ENCODE measurements around the gene TBC1D22B.

The TBC1D22B gene

DNA sequence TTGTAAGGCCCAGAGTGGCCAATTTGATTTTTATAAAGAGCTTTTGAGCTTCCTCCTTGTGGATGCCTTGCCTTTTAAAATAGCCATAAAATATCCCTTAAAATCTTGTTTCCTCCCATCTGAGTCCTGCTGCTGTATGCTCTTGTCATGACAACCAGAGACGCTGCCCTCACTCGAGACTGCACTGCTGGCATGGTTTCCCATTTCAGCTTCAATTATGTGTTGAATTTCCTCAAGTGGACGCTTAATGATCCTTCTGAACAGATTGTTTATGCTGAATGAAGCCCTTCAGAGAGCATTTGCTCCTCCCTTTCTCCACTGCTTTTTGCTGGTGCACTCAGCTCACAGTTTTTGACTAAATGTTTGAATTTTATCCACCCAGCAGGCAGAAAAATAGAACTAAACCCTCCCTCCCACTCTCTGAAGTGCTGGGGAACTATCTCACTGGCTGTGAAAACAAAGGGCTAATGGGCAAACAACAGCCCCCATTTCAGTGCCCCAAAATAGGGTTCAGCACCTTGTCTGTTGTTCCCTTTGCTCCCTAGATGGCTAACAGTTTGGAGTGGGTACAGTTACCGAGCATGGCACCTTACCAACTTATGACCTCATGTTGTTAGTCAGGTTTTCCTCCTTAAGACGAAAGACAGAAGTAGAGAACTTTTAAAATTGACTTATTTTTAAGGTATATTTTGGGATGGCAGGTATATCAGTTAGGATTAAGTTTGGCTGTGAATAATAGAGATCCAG, 50.7 kb downstream of the TBC1D22B start:
- no peak overlapping the region for H2AFZ ChIP-seq (ENCODE audit: low read length)
- no peaks in the 10 kb centered on the region for H3K27me3 ChIP-seq (ENCODE audit: insufficient read depth, low read length, poor library complexity, severe bottlenecking)
- TF ChIP-seq, protein P1, sequence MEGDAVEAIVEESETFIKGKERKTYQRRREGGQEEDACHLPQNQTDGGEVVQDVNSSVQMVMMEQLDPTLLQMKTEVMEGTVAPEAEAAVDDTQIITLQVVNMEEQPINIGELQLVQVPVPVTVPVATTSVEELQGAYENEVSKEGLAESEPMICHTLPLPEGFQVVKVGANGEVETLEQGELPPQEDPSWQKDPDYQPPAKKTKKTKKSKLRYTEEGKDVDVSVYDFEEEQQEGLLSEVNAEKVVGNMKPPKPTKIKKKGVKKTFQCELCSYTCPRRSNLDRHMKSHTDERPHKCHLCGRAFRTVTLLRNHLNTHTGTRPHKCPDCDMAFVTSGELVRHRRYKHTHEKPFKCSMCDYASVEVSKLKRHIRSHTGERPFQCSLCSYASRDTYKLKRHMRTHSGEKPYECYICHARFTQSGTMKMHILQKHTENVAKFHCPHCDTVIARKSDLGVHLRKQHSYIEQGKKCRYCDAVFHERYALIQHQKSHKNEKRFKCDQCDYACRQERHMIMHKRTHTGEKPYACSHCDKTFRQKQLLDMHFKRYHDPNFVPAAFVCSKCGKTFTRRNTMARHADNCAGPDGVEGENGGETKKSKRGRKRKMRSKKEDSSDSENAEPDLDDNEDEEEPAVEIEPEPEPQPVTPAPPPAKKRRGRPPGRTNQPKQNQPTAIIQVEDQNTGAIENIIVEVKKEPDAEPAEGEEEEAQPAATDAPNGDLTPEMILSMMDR (conservative IDR thresholded peaks at IDR 0.05; ENCODE audit: low read length): no peak
- TF ChIP-seq EZH2phosphoT487 (IDR thresholded peaks at IDR 0.05; ENCODE audit: borderline replicate concordance): no peak
- H3K9me3 ChIP-seq (ENCODE audit: insufficient read depth, low read depth, low read length): no peaks in the 10 kb centered on the region
- no peaks in the 10 kb centered on the region for H3K4me1 ChIP-seq (ENCODE audit: insufficient read depth, low read length, poor library complexity, severe bottlenecking)
- no peak overlapping the region for H3K4me2 ChIP-seq (ENCODE audit: low read depth, low read length, poor library complexity, severe bottlenecking)
- no peaks in the 10 kb centered on the region for H3K79me2 ChIP-seq (ENCODE audit: insufficient read depth, low read length)
- no peaks in the 10 kb centered on the region for H3F3A ChIP-seq (ENCODE audit: low read depth)
- H3K9me2 ChIP-seq (replicated peaks; ENCODE audit: low read depth, low read length): no peaks in the 10 kb centered on the region
- no peaks in the 10 kb centered on the region for H4K20me1 ChIP-seq (ENCODE audit: insufficient read depth, low read length, poor library complexity, severe bottlenecking)
- no peak overlapping the region for H3K9ac ChIP-seq (ENCODE audit: low read depth, low read length, poor library complexity, severe bottlenecking)
- H3K36me3 ChIP-seq (ENCODE audit: insufficient read depth, low read length): peaks cover 47% of the 10 kb centered on the region; the same call in 1 of the 2 replicates
- no peak overlapping the region for H3K4me3 ChIP-seq (ENCODE audit: low read length, poor library complexity, severe bottlenecking)

DNA sequence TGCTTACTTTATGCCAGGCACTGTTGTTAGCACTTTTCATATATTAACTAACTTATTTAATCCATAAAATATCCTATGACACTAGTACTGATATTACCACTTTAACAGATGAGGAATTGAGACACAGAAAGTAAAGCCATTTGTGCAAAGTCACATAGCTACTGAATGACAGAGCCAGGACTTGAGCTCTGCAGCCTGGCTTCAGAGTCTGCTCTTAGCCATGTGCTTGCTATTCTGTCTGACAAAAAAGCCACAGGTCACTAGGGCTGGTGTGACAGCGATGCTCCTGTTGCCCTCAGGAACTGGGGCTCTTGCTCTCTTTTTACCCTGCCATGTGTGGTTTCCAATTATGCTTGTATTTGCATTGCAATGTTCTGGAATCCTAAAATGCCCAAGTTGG, 51.5 kb downstream of the TBC1D22B start:
- Histone ChIP-seq H2AFZ (ENCODE audit: low read length) (no peak overlapping the region), H3K9me3 (ENCODE audit: insufficient read depth, low read depth, low read length) (no peaks in the 10 kb centered on the region), H3F3A (ENCODE audit: low read depth) (no peaks in the 10 kb centered on the region), H3K9me2 (replicated peaks; ENCODE audit: low read depth, low read length) (no peaks in the 10 kb centered on the region), H3K4me2 (ENCODE audit: low read depth, low read length, poor library complexity, severe bottlenecking) (no peak overlapping the region), H3K36me3 (ENCODE audit: insufficient read depth, low read length) (peaks cover 49% of the 10 kb centered on the region; the same call in 1 of the 2 replicates), H3K4me1 (ENCODE audit: insufficient read depth, low read length, poor library complexity, severe bottlenecking) (no peaks in the 10 kb centered on the region), H3K4me3 (ENCODE audit: low read length, poor library complexity, severe bottlenecking) (no peak overlapping the region), H3K27me3 (ENCODE audit: insufficient read depth, low read length, poor library complexity, severe bottlenecking) (no peaks in the 10 kb centered on the region), H3K79me2 (ENCODE audit: insufficient read depth, low read length) (no peaks in the 10 kb centered on the region), H4K20me1 (ENCODE audit: insufficient read depth, low read length, poor library complexity, severe bottlenecking) (no peaks in the 10 kb centered on the region), H3K9ac (ENCODE audit: low read depth, low read length, poor library complexity, severe bottlenecking) (no peak overlapping the region)
- TF ChIP-seq EZH2phosphoT487 (IDR thresholded peaks at IDR 0.05; ENCODE audit: borderline replicate concordance): no peak
- TF ChIP-seq, protein P1 (conservative IDR thresholded peaks at IDR 0.05; ENCODE audit: low read length): no peak

DNA sequence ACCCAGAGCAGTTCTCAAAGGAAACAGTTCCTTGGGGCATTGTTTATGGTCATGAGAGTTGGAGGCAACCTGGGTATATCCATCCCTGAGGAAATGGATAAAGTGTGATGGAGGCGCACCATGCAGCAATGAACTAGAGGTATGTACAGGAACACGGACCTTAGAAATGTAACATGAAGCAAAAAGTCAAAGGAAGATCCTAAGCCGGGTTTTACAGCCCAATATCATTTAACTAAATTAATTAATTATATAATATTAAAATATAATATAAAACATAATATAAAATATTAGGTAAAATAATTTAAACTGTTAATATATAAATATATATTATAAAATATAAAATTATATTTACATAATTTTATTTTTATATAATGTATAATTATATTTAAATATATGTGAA, 52.1 kb downstream of the TBC1D22B start:
- Histone ChIP-seq H3K36me3 (ENCODE audit: insufficient read depth, low read length) (peaks cover 49% of the 10 kb centered on the region; the same call in 1 of the 2 replicates), H4K20me1 (ENCODE audit: insufficient read depth, low read length, poor library complexity, severe bottlenecking) (no peaks in the 10 kb centered on the region), H3K4me2 (ENCODE audit: low read depth, low read length, poor library complexity, severe bottlenecking) (no peak overlapping the region), H3K79me2 (ENCODE audit: insufficient read depth, low read length) (no peaks in the 10 kb centered on the region), H3K9me3 (ENCODE audit: insufficient read depth, low read depth, low read length) (no peaks in the 10 kb centered on the region), H3K4me3 (ENCODE audit: low read length, poor library complexity, severe bottlenecking) (no peak overlapping the region), H2AFZ (ENCODE audit: low read length) (no peak overlapping the region), H3F3A (ENCODE audit: low read depth) (no peaks in the 10 kb centered on the region), H3K9ac (ENCODE audit: low read depth, low read length, poor library complexity, severe bottlenecking) (no peak overlapping the region), H3K9me2 (replicated peaks; ENCODE audit: low read depth, low read length) (no peaks in the 10 kb centered on the region), H3K27me3 (ENCODE audit: insufficient read depth, low read length, poor library complexity, severe bottlenecking) (no peaks in the 10 kb centered on the region), H3K4me1 (ENCODE audit: insufficient read depth, low read length, poor library complexity, severe bottlenecking) (peaks cover 4% of the 10 kb centered on the region)
- TF ChIP-seq, protein P1 (conservative IDR thresholded peaks at IDR 0.05; ENCODE audit: low read length): no peak
- no peak for TF ChIP-seq EZH2phosphoT487 (IDR thresholded peaks at IDR 0.05; ENCODE audit: borderline replicate concordance)

Data from Loucy (cell line).